ENCODE results near the gene NOL7. TPM values are rescaled to one million over a fixed set of nuclear protein-coding genes. Genes with fewer than 3 reads are reported as not detected.

Gene NOL7
- total RNA-seq, 5 donors from 2014 or later (not counting 1 experiment from before 2014, with no cell fraction given): 46.9 to 62.3 (median 59.3) TPM

- no peak for DNase-seq
- ChIA-PET POLR2A (no interaction called here), CTCF (no interaction called here)
- Histone ChIP-seq H3K4me3 (ENCODE audit: control insufficient read depth in 1 of 2, extremely low read depth in 1 of 2, low read length in 1 of 2) (no peak overlapping the region), H3K9me3 (no peaks in the 10 kb centered on the region), H3K4me1 (ENCODE audit: control insufficient read depth in 1 of 2, extremely low read depth in 1 of 2, insufficient read depth in 2 of 2, low read length in 2 of 2) (no peaks in the 10 kb centered on the region), H3K27me3 (replicated peaks in 1 of 2; ENCODE audit: control insufficient read depth in 2 of 2, extremely low read depth in 1 of 2, insufficient read depth in 2 of 2, low read length in 1 of 2) (no peaks in the 10 kb centered on the region), H3K36me3 (ENCODE audit: control insufficient read depth in 2 of 2, extremely low read depth in 1 of 2, insufficient read depth in 1 of 2, low read length in 1 of 2) (peaks cover 13 to 55% of the 10 kb centered on the region in 2 donors), H3K27ac (ENCODE audit: low read length) (no peak overlapping the region)
- Mint-ChIP-seq H3K9me3 (no peaks in the 10 kb centered on the region), H3K4me1 (peaks cover 0 to 4% (median 2%) of the 10 kb centered on the region in 3 donors), H3K27ac (no peak overlapping the region), H3K36me3 (peaks cover 31% of the 10 kb centered on the region), H3K27me3 (no peaks in the 10 kb centered on the region), H3K4me3 (no peak overlapping the region)
- WGBS (ENCODE audit: insufficient coverage): 92% methylated on average over 1 of the region's 1 CpG
- ATAC-seq (replicated peaks in 1 of 4): no peak
Observed at GRCh38 chr6:13590574-13591153, 24.5 kb upstream of the NOL7 start.

GRCh38 chr6:13591205-13591921 lies 23.8 kb upstream of the NOL7 start:
- H3K4me1 Mint-ChIP-seq: peaks cover 0 to 2% (median 0%) of the 10 kb centered on the region in 3 donors
- Histone ChIP-seq H3K9me3 (no peaks in the 10 kb centered on the region), H3K36me3 (ENCODE audit: control insufficient read depth in 2 of 2, extremely low read depth in 1 of 2, insufficient read depth in 1 of 2, low read length in 1 of 2) (peaks cover 15 to 58% of the 10 kb centered on the region in 2 donors), H3K27ac (ENCODE audit: low read length) (no peak overlapping the region), H3K4me1 (ENCODE audit: control insufficient read depth in 1 of 2, extremely low read depth in 1 of 2, insufficient read depth in 2 of 2, low read length in 2 of 2) (no peaks in the 10 kb centered on the region), H3K27me3 (replicated peaks in 1 of 2; ENCODE audit: control insufficient read depth in 2 of 2, extremely low read depth in 1 of 2, insufficient read depth in 2 of 2, low read length in 1 of 2) (no peaks in the 10 kb centered on the region), H3K4me3 (ENCODE audit: control insufficient read depth in 1 of 2, extremely low read depth in 1 of 2, low read length in 1 of 2) (no peak overlapping the region)
- no peaks in the 10 kb centered on the region for H3K27me3 Mint-ChIP-seq
- ChIA-PET POLR2A (no interaction called here), CTCF (no interaction called here)
- H3K9me3 Mint-ChIP-seq: no peaks in the 10 kb centered on the region
- H3K4me3 Mint-ChIP-seq: no peak overlapping the region
- over 99% methylated on average over 19 of the region's 21 CpGs for WGBS (ENCODE audit: insufficient coverage)
- no peak overlapping the region for H3K27ac Mint-ChIP-seq
- H3K36me3 Mint-ChIP-seq: peaks cover 29% of the 10 kb centered on the region
- DNase-seq: no peak
- ATAC-seq (replicated peaks in 1 of 4): no peak

- H3K9me3 ChIP-seq: no peaks in the 10 kb centered on the region
- DNase-seq (no peak), ATAC-seq (replicated peaks in 1 of 4) (no peak)
- Mint-ChIP-seq H3K4me3 (no peak overlapping the region), H3K4me1 (peaks cover 0 to 2% (median 0%) of the 10 kb centered on the region in 3 donors), H3K36me3 (peaks cover 33% of the 10 kb centered on the region), H3K27me3 (no peaks in the 10 kb centered on the region), H3K27ac (no peak overlapping the region), H3K9me3 (no peaks in the 10 kb centered on the region)
- H3K27me3 ChIP-seq (replicated peaks in 1 of 2; ENCODE audit: control insufficient read depth in 2 of 2, extremely low read depth in 1 of 2, insufficient read depth in 2 of 2, low read length in 1 of 2): no peaks in the 10 kb centered on the region
- CTCF ChIA-PET: interaction anchor here in 1 of 2 donors (0.7 kb wide), 1 partner anchor 54 kb away, joined by 3 read pairs; no protein-coding TSS in a partner anchor
- H3K4me1 ChIP-seq (ENCODE audit: control insufficient read depth in 1 of 2, extremely low read depth in 1 of 2, insufficient read depth in 2 of 2, low read length in 2 of 2): no peaks in the 10 kb centered on the region
- 66% methylated on average over 3 of the region's 6 CpGs for WGBS (ENCODE audit: insufficient coverage)
- peaks cover 15 to 56% of the 10 kb centered on the region in 2 donors for H3K36me3 ChIP-seq (ENCODE audit: control insufficient read depth in 2 of 2, extremely low read depth in 1 of 2, insufficient read depth in 1 of 2, low read length in 1 of 2)
- POLR2A ChIA-PET: no interaction called here
- H3K4me3 ChIP-seq (ENCODE audit: control insufficient read depth in 1 of 2, extremely low read depth in 1 of 2, low read length in 1 of 2): no peak overlapping the region
- H3K27ac ChIP-seq (ENCODE audit: low read length): no peak overlapping the region
Observed at GRCh38 chr6:13593103-13593502, 22.0 kb upstream of the NOL7 start.

- peaks cover 33% of the 10 kb centered on the region for H3K36me3 Mint-ChIP-seq
- H3K4me1 ChIP-seq (ENCODE audit: control insufficient read depth in 1 of 2, extremely low read depth in 1 of 2, insufficient read depth in 2 of 2, low read length in 2 of 2): no peaks in the 10 kb centered on the region
- DNase-seq: no peak
- no peaks in the 10 kb centered on the region for H3K27me3 Mint-ChIP-seq
- WGBS (ENCODE audit: insufficient coverage): 91% methylated on average over 4 of the region's 6 CpGs
- peaks cover 16 to 53% of the 10 kb centered on the region in 2 donors for H3K36me3 ChIP-seq (ENCODE audit: control insufficient read depth in 2 of 2, extremely low read depth in 1 of 2, insufficient read depth in 1 of 2, low read length in 1 of 2)
- no peak overlapping the region for H3K4me3 ChIP-seq (ENCODE audit: control insufficient read depth in 1 of 2, extremely low read depth in 1 of 2, low read length in 1 of 2)
- no peaks in the 10 kb centered on the region for H3K9me3 ChIP-seq
- H3K4me3 Mint-ChIP-seq: no peak overlapping the region
- peaks cover 0 to 2% (median 0%) of the 10 kb centered on the region in 3 donors for H3K4me1 Mint-ChIP-seq
- CTCF ChIA-PET: no interaction called here
- H3K27ac Mint-ChIP-seq: no peak overlapping the region
- POLR2A ChIA-PET: no interaction called here
- no peak overlapping the region for H3K27ac ChIP-seq (ENCODE audit: low read length)
- no peaks in the 10 kb centered on the region for H3K9me3 Mint-ChIP-seq
- H3K27me3 ChIP-seq (replicated peaks in 1 of 2; ENCODE audit: control insufficient read depth in 2 of 2, extremely low read depth in 1 of 2, insufficient read depth in 2 of 2, low read length in 1 of 2): no peaks in the 10 kb centered on the region
- no peak for ATAC-seq (replicated peaks in 1 of 4)
Observed at GRCh38 chr6:13593720-13594119, 21.4 kb upstream of the NOL7 start.

GRCh38 chr6:13597073-13597472 lies 18.1 kb upstream of the NOL7 start:
- H3K27me3 Mint-ChIP-seq: no peaks in the 10 kb centered on the region
- H3K27me3 ChIP-seq (replicated peaks in 1 of 2; ENCODE audit: control insufficient read depth in 2 of 2, extremely low read depth in 1 of 2, insufficient read depth in 2 of 2, low read length in 1 of 2): no peaks in the 10 kb centered on the region
- no peak for DNase-seq
- no CpG with 5 or more reads among the region's 4 CpGs for WGBS (ENCODE audit: insufficient coverage)
- H3K4me1 Mint-ChIP-seq: peaks cover 0 to 2% (median 0%) of the 10 kb centered on the region in 3 donors
- H3K36me3 ChIP-seq (ENCODE audit: control insufficient read depth in 2 of 2, extremely low read depth in 1 of 2, insufficient read depth in 1 of 2, low read length in 1 of 2): peaks cover 24 to 50% of the 10 kb centered on the region in 2 donors
- no peaks in the 10 kb centered on the region for H3K4me1 ChIP-seq (ENCODE audit: control insufficient read depth in 1 of 2, extremely low read depth in 1 of 2, insufficient read depth in 2 of 2, low read length in 2 of 2)
- ATAC-seq (replicated peaks in 1 of 4): no peak
- POLR2A ChIA-PET: no interaction called here
- no peak overlapping the region for H3K27ac Mint-ChIP-seq
- H3K36me3 Mint-ChIP-seq: peaks cover 58% of the 10 kb centered on the region
- no peaks in the 10 kb centered on the region for H3K9me3 ChIP-seq
- no peak overlapping the region for H3K4me3 ChIP-seq (ENCODE audit: control insufficient read depth in 1 of 2, extremely low read depth in 1 of 2, low read length in 1 of 2)
- no peak overlapping the region for H3K27ac ChIP-seq (ENCODE audit: low read length)
- no peak overlapping the region for H3K4me3 Mint-ChIP-seq
- no peaks in the 10 kb centered on the region for H3K9me3 Mint-ChIP-seq
- CTCF ChIA-PET: interaction anchor here in 1 of 2 donors (0.7 kb wide), 1 partner anchor 276 kb away, joined by 3 read pairs; no protein-coding TSS in a partner anchor

GRCh38 chr6:13600036-13600435 lies 15.1 kb upstream of the NOL7 start:
- Mint-ChIP-seq H3K4me1 (no peaks in the 10 kb centered on the region), H3K36me3 (peaks cover 63% of the 10 kb centered on the region), H3K27me3 (no peaks in the 10 kb centered on the region), H3K4me3 (no peak overlapping the region), H3K27ac (no peak overlapping the region), H3K9me3 (no peaks in the 10 kb centered on the region)
- H3K27me3 ChIP-seq (replicated peaks in 1 of 2; ENCODE audit: control insufficient read depth in 2 of 2, extremely low read depth in 1 of 2, insufficient read depth in 2 of 2, low read length in 1 of 2): no peaks in the 10 kb centered on the region
- CTCF ChIA-PET: no interaction called here
- no peak for ATAC-seq (replicated peaks in 1 of 4)
- DNase-seq: no peak
- no peaks in the 10 kb centered on the region for H3K9me3 ChIP-seq
- WGBS (ENCODE audit: insufficient coverage): 100% methylated on average over 2 of the region's 6 CpGs
- H3K4me1 ChIP-seq (ENCODE audit: control insufficient read depth in 1 of 2, extremely low read depth in 1 of 2, insufficient read depth in 2 of 2, low read length in 2 of 2): no peaks in the 10 kb centered on the region
- no peak overlapping the region for H3K4me3 ChIP-seq (ENCODE audit: control insufficient read depth in 1 of 2, extremely low read depth in 1 of 2, low read length in 1 of 2)
- no peak overlapping the region for H3K27ac ChIP-seq (ENCODE audit: low read length)
- peaks cover 22 to 41% of the 10 kb centered on the region in 2 donors for H3K36me3 ChIP-seq (ENCODE audit: control insufficient read depth in 2 of 2, extremely low read depth in 1 of 2, insufficient read depth in 1 of 2, low read length in 1 of 2)
- POLR2A ChIA-PET: no interaction called here
